ENCODE data around the gene JAG1.
A peak's percentile ranks its signal among the peaks of the same experiment; 100 is the strongest.

JAG1 gene

GRCh38 chr20:10696650-10697049 is 22.9 kb upstream of the JAG1 start:
- no peak for DNase-seq

- DNase-seq = no peak
These were observed 15.6 kb upstream of the JAG1 start for GRCh38 chr20:10689385-10689784.

GRCh38 chr20:10687895-10688294 is 14.1 kb upstream of the JAG1 start:
- no peak for DNase-seq

GRCh38 chr20:10686356-10687133 is 12.7 kb upstream of the JAG1 start:
- DNase-seq = no peak

GRCh38 chr20:10683537-10683936 is 9.7 kb upstream of the JAG1 start:
- DNase-seq = no peak

GRCh38 chr20:10682939-10683338 is 9.1 kb upstream of the JAG1 start:
- no peak for DNase-seq

GRCh38 chr20:10681494-10681893 is 7.7 kb upstream of the JAG1 start:
- DNase-seq = no peak

- DNase-seq = no peak
These were observed 6.8 kb upstream of the JAG1 start for GRCh38 chr20:10680571-10680970.

- no peak for DNase-seq
These were observed 5.5 kb upstream of the JAG1 start for GRCh38 chr20:10679269-10679668.

- DNase-seq = no peak
These were observed 2.7 kb upstream of the JAG1 start for GRCh38 chr20:10676518-10676917.

- DNase-seq = no peak
These were observed 1.6 kb upstream of the JAG1 start for GRCh38 chr20:10675450-10675848.

GRCh38 chr20:10674684-10675449 is 1.1 kb upstream of the JAG1 start:
- DNase-seq = peak; percentile 54

- no peak for DNase-seq
These were observed 490 bp downstream of the JAG1 start for GRCh38 chr20:10673176-10673841.

- DNase-seq = no peak
These were observed 1.1 kb downstream of the JAG1 start for GRCh38 chr20:10672624-10673127.

- no peak for DNase-seq
These were observed 1.7 kb downstream of the JAG1 start for GRCh38 chr20:10671919-10672623.

GRCh38 chr20:10671221-10671918 is 2.4 kb downstream of the JAG1 start:
- no peak for DNase-seq

- no peak for DNase-seq
These were observed 3.1 kb downstream of the JAG1 start for GRCh38 chr20:10670501-10671220.

- DNase-seq = no peak
These were observed 3.9 kb downstream of the JAG1 start for GRCh38 chr20:10669843-10670446.

GRCh38 chr20:10668677-10669368 is 5.0 kb downstream of the JAG1 start:
- DNase-seq = no peak

GRCh38 chr20:10667560-10668167 is 6.1 kb downstream of the JAG1 start:
- DNase-seq = no peak

Measured in NCI-H1436 (cell line).